ENCODE data around the gene GLP1R.

DNA sequence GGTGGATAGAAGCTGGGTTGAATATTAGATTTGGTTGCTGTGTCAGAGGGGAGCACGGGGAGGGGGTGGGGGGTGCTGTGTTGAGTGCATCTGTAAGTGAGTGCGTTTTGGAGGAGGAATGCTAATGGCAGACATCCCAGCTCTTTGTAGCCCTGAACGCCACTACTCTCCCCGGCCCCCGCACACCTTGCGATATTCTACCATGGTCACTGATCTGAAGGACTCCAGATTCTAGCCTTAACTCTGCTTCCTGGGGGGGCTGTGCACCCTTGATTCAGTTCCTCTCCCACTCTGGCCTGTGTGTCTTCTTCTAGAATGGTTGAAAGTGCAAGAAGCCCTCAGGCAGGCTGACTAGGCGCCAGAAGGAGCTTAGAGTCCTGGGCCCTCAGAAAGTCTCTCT, 7.1 kb downstream of the GLP1R start:
- no peak for TF ChIP-seq POLR2A (IDR thresholded peaks at IDR 0.05)
- TF ChIP-seq, protein P1, sequence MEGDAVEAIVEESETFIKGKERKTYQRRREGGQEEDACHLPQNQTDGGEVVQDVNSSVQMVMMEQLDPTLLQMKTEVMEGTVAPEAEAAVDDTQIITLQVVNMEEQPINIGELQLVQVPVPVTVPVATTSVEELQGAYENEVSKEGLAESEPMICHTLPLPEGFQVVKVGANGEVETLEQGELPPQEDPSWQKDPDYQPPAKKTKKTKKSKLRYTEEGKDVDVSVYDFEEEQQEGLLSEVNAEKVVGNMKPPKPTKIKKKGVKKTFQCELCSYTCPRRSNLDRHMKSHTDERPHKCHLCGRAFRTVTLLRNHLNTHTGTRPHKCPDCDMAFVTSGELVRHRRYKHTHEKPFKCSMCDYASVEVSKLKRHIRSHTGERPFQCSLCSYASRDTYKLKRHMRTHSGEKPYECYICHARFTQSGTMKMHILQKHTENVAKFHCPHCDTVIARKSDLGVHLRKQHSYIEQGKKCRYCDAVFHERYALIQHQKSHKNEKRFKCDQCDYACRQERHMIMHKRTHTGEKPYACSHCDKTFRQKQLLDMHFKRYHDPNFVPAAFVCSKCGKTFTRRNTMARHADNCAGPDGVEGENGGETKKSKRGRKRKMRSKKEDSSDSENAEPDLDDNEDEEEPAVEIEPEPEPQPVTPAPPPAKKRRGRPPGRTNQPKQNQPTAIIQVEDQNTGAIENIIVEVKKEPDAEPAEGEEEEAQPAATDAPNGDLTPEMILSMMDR (IDR thresholded peaks at IDR 0.05), result no peak

All from stomach (tissue), 4 donors.